ENCODE data around the gene CRELD1.
"Not testable (repeated sequence)": the region's sequence is repeated elsewhere in the genome, so short reads cannot be mapped to it uniquely, and the experiment has no call there.

CRELD1 gene

GRCh38 chr3:9933561-9934234 lies at the start of gene CRELD1:
Gene CRELD1, plus strand, starts transcription at chr3:9933834. Its CDS starts 605 bp downstream, at chr3:9934439.
- peak; percentile 96 for DNase-seq (ENCODE audit: low spot score)

- DNase-seq (ENCODE audit: low spot score), result no peak
Observed at GRCh38 chr3:9884555-9885165, 49.0 kb upstream of the CRELD1 start.

DNA sequence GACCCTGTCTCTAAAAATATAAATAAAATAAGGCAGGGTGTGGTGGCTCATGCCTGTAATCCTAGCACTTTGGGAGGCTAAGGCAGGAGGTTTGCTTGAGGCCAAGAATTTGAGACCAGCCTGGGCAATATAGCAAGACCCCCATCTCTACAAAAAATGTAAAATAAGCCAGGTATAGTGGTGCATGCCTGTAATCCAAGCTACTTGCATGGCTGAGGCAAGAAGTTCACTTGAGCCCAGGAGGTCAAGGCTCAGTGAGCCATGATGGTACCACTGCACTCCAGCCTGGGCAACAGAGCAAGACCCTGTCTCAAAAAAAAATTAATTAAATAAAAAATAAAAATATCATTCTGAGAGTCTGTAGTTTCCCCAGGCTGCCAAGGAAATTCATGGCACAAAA lies 47.3 kb upstream of the CRELD1 start:
- DNase-seq (ENCODE audit: low spot score), result no peak

DNA sequence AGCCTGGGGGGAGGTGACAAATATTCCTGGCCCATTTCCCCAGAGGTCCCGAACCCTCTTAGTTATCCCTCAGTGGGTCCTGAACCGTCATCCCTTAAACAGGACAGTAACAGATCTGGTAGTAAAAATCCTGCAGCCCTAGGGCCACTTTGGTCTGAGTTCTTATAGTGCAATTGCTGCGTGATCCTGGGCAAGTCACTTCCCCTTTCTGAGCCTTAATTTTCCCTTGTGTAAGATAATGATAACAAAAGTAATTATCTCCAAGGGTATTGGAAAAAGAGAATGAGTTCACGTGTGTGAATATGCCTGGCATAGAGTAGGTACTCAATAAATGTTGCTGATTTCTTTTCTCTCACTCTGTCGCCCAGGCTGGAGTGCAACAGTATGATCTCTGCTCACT lies 46.2 kb upstream of the CRELD1 start:
- DNase-seq (ENCODE audit: low spot score), result no peak

DNA sequence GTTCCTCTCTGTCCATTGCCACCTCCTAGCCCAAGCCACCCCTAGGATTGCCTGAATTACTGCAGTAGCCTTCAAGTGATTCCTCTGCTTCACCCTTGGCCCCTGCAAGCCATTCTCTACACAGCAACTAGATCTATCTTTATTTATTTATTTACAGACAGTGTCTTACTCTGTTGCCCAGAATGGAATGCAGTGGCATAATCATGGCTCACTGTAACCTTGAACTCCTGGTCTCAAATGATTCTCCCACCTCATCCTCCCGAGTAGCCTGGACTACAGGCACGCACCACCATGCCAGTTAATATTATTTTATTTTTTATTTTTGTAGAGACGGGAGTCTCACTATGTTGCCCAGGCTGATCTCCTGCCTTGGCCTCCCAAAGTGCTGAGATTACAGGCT lies 45.1 kb upstream of the CRELD1 start:
- DNase-seq (ENCODE audit: low spot score), result no peak

DNA sequence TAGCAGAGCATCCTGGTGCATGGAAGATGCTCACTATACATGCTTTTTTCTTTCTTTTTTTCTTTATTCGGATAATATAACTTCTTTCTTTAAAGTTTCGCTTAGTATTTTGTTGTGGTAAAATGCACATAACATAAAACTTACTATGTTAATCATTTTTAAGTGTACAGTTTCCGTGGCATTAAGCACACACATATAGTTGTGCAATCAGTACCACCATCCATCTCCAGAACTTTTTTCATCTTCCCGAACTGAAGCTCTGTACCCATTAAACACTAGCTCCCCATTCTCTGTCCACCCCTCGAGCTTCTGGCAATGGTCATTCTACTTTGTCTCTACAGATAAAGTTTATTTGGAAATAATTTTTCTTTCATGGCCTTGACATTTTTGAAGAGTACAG lies 44.2 kb upstream of the CRELD1 start:
- DNase-seq (ENCODE audit: low spot score), result no peak

DNA sequence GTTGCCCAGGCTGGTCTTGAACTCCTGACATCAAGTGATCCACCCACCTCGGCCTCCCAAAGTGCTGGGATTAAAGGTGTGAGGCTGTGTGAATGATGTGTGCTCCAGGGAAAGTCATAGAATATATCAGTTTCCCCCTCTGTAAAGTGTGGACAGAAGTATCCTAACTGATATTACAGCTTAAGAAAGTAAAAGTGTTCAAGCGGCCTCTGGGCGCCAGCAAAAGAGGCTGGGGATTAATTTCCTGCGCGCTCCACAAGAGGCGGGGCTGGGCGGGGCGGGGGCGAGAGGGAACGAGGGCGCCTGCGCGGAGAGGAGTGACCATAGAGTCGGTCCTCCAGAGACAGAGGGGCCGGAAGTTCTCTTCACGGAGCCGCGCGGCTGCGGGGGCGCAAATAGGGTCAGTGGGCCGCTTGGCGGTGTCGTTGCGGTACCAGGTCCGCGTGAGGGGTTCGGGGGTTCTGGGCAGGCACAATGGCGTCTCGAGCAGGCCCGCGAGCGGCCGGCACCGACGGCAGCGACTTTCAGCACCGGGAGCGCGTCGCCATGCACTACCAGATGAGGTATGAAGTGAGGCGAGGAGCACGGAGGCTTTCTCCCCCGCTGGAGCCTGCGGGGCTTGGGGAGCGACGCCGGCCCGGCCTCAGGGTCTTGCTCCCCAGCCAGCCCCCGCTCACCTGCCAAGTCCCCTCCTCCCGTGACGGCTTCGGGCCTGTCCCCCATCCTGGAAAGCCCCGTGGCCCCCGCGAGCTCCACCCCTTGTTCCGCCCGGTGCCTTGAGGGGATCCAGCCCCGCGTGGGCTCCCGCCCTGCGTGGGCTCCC lies 43.2 kb upstream of the CRELD1 start, which contains the start of gene JAGN1:
Gene JAGN1, plus strand, starts transcription at position 362 of the 823 bp plus-strand sequence. Its CDS starts 113 bp downstream, at position 475.
- DNase-seq (ENCODE audit: low spot score), result peak; percentile 88

GRCh38 chr3:9891072-9891622 lies 42.5 kb upstream of the CRELD1 start:
- DNase-seq (ENCODE audit: low spot score), result no peak

GRCh38 chr3:9893739-9894138 lies 39.9 kb upstream of the CRELD1 start:
- no peak for DNase-seq (ENCODE audit: low spot score)

- DNase-seq (ENCODE audit: low spot score), result not testable (repeated sequence)
Observed at GRCh38 chr3:9895715-9896114, 37.9 kb upstream of the CRELD1 start.

DNA sequence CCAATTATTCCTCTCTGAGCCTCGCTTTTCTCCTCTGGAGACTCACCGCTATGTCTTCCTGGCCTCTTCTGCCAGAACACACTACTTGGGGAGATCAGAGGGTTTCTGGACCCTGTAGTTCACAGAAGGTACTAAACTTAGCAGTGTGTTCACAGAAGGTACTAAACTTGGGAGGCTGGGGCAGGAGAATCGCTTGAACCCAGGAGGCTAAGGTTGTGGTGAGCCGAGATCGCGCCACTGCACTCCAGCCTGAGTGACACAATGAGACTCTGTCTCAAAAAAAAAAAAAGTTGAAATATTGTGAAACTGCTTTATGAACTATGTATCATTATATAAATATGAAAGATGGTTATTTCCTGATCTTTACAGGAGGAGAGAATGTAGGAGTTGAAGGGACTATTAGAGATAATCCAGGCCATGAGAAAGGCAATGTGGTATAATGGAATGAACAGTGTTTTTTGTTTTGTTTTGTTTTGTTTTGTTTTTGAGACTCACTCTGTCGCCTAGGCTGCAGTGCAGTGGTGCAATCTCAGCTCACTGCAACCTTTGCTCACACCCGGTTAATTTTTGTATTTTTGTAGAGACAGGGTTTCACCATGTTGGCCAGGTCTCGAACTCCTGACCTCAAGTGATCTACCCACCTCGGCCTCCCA lies 36.8 kb upstream of the CRELD1 start:
- DNase-seq (ENCODE audit: low spot score), result not testable (repeated sequence)

GRCh38 chr3:9897408-9898372 lies 35.9 kb upstream of the CRELD1 start:
- no peak for DNase-seq (ENCODE audit: low spot score)

GRCh38 chr3:9898467-9899241 lies 35.0 kb upstream of the CRELD1 start:
- no peak for DNase-seq (ENCODE audit: low spot score)

GRCh38 chr3:9899289-9899791 lies 34.3 kb upstream of the CRELD1 start:
- DNase-seq (ENCODE audit: low spot score), result no peak

GRCh38 chr3:9900965-9901415 lies 32.6 kb upstream of the CRELD1 start:
- DNase-seq (ENCODE audit: low spot score), result not testable (repeated sequence)

DNA sequence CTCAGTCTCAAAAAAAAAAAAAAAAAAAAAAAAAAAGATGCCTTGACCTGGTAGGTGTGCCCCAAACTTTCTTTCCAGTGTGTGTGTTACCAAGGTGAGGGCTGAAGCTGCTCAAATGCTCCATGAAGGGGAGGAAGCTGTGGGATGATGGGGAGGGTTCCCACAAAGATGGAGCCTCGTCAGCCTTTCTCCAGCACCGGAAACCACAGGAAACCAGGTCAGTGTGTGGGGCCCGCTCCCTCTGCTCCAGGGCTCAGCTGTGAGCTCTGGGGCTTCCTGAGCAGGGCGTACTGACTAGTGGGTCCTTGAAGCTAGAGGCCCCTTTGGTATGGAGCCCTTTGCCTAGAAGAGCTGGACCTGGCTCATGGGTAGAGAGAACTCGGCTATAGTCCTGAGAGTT lies 31.7 kb upstream of the CRELD1 start:
- DNase-seq (ENCODE audit: low spot score), result no peak

- DNase-seq (ENCODE audit: low spot score), result peak; percentile 37
Observed at GRCh38 chr3:9902372-9903237, 31.0 kb upstream of the CRELD1 start, which contains the start of gene IL17RE. Gene IL17RE, plus strand, starts transcription at chr3:9902848. Its CDS starts 85 bp downstream, at chr3:9902933.

- DNase-seq (ENCODE audit: low spot score), result no peak
Observed at GRCh38 chr3:9903238-9903624, 30.4 kb upstream of the CRELD1 start.

DNA sequence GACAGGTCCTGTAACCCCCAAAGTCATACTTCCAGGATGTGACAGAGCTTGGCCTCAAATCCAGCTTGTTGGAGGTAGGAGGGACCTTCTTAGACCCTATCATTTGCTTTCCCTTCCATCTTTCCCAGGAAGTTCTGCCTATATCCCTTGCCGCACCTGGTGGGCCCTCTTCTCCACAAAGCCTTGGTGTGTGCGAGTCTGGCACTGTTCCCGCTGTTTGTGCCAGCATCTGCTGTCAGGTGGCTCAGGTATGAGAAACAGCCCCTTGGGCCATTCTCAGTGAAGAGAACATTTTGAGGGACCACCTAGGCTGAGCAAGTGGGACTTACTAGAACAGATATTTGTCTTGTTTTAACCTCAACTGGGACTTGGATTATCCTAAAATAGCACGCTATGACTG lies 29.7 kb upstream of the CRELD1 start:
- no peak for DNase-seq (ENCODE audit: low spot score)
